ENCODE measurements around the gene GMPR2. TPM values are rescaled to one million over a fixed set of nuclear protein-coding genes. Genes with fewer than 3 reads are reported as not detected.

The GMPR2 gene
- total RNA-seq, 4 donors from 2014 or later, result 68.8 to 237 (median 110) TPM

- Histone ChIP-seq H3K4me1 (no peaks in the 10 kb centered on the region), H3K4me3 (replicated peaks in 1 of 3) (no peak overlapping the region), H3K27ac (no peak overlapping the region), H3K27me3 (no peaks in the 10 kb centered on the region), H3K36me3 (peaks cover 14 to 18% of the 10 kb centered on the region in 2 donors), H3K9me3 (no peaks in the 10 kb centered on the region)
- 93 to 95% methylated on average over 7 of the region's 7 CpGs for WGBS, 2 donors
- TF ChIP-seq, protein P1, sequence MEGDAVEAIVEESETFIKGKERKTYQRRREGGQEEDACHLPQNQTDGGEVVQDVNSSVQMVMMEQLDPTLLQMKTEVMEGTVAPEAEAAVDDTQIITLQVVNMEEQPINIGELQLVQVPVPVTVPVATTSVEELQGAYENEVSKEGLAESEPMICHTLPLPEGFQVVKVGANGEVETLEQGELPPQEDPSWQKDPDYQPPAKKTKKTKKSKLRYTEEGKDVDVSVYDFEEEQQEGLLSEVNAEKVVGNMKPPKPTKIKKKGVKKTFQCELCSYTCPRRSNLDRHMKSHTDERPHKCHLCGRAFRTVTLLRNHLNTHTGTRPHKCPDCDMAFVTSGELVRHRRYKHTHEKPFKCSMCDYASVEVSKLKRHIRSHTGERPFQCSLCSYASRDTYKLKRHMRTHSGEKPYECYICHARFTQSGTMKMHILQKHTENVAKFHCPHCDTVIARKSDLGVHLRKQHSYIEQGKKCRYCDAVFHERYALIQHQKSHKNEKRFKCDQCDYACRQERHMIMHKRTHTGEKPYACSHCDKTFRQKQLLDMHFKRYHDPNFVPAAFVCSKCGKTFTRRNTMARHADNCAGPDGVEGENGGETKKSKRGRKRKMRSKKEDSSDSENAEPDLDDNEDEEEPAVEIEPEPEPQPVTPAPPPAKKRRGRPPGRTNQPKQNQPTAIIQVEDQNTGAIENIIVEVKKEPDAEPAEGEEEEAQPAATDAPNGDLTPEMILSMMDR (IDR thresholded peaks at IDR 0.05), result no peak
- TF ChIP-seq POLR2A (IDR thresholded peaks at IDR 0.05), result no peak
- DNase-seq, result no peak
- intact Hi-C loops (cut with DNase I), result no loop called here
These were observed 28.3 kb upstream of the GMPR2 start for GRCh38 chr14:24204163-24205146.

DNA sequence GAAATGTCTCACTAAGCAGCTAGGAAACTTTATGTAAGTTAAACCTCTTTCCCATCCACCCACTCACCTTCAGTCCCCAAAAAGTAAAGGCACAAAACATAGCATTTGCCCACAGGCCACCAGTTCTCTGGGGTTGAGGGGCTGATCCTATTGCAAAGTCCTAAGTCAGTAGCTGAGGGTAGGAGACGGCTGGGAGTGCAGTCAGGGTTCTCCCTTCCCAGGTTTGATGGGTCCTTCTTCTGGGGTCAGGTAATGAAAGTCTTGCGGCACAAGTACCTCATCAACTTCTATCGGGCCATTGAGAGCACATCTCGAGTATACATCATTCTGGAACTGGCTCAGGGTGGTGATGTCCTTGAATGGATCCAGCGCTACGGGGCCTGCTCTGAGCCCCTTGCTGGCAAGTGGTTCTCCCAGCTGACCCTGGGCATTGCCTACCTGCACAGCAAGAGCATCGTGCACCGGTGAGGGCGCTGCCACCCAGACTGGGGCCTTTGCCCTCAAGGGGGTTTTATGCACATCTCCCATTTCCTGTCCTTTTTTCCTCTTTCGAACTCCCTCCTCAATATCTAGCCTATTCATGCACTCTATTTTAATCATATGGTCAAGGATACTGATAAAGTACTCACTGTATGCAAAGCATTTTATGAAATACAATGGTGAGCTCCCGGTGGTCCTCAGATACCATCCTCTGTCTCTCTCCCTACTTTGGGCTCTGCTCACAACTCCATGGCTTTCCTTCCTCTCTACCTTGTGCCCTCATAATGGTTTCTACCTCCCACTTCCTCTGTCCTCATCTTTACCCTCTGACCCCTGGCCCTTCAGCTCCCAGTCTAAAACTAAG lies 26.2 kb upstream of the GMPR2 start:
- TF ChIP-seq, protein P1 (IDR thresholded peaks at IDR 0.05), result no peak
- Histone ChIP-seq H3K27ac (no peak overlapping the region), H3K4me1 (no peaks in the 10 kb centered on the region), H3K27me3 (no peaks in the 10 kb centered on the region), H3K36me3 (peaks cover 22 to 31% of the 10 kb centered on the region in 2 donors), H3K9me3 (no peaks in the 10 kb centered on the region), H3K4me3 (replicated peaks in 1 of 3) (no peak overlapping the region)
- 96 to 98% methylated on average over 7 to 11 of the region's 11 CpGs for WGBS, 2 donors
- DNase-seq, result no peak
- intact Hi-C loops (cut with DNase I), result no loop called here

GRCh38 chr14:24207104-24207551 lies 25.6 kb upstream of the GMPR2 start:
- H3K4me1 ChIP-seq, result peaks cover 0 to 3% of the 10 kb centered on the region in 2 donors
- intact Hi-C loops (cut with DNase I), result no loop called here
- no peak overlapping the region for H3K27ac ChIP-seq
- no peak for TF ChIP-seq POLR2A (IDR thresholded peaks at IDR 0.05)
- TF ChIP-seq, protein P1 (IDR thresholded peaks at IDR 0.05), result no peak
- H3K9me3 ChIP-seq, result no peaks in the 10 kb centered on the region
- WGBS, 2 donors, result 87 to 99% methylated on average over 5 of the region's 5 CpGs
- H3K4me3 ChIP-seq (replicated peaks in 1 of 3), result no peak overlapping the region
- peaks cover 22 to 31% of the 10 kb centered on the region in 2 donors for H3K36me3 ChIP-seq
- DNase-seq, result no peak
- no peaks in the 10 kb centered on the region for H3K27me3 ChIP-seq

DNA sequence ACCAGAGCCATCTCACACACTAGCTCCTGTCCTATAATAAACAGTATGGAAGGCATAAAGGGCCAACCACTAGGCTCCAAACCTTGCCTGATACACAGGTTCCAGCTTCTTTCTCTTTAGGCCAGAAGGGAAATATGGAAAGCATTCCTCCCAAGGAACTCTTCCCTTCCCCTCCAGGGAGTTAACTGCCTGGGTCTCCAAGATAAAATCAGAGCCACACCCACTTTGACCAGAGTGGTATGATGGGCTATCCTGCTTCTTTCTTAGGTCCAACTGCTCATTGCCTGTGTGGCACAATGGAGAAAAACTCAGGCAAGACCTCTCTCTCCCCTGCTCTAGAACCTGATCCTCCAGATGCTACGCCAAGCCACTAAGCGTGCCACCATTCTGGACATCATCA lies 25.1 kb upstream of the GMPR2 start:
- Histone ChIP-seq H3K9me3 (no peaks in the 10 kb centered on the region), H3K4me3 (replicated peaks in 1 of 3) (no peak overlapping the region), H3K4me1 (peaks cover 0 to 6% of the 10 kb centered on the region in 2 donors), H3K36me3 (peaks cover 22 to 31% of the 10 kb centered on the region in 2 donors), H3K27ac (no peak overlapping the region), H3K27me3 (no peaks in the 10 kb centered on the region)
- WGBS, 2 donors, result 83 to 100% methylated on average over 1 to 2 of the region's 2 CpGs
- intact Hi-C loops (cut with DNase I), result no loop called here
- no peak for DNase-seq
- TF ChIP-seq, protein P1 (IDR thresholded peaks at IDR 0.05), result no peak
- no peak for TF ChIP-seq POLR2A (IDR thresholded peaks at IDR 0.05)

All from thyroid gland (tissue), 4 donors.